ENCODE data around the gene CD4.

The CD4 gene

DNA sequence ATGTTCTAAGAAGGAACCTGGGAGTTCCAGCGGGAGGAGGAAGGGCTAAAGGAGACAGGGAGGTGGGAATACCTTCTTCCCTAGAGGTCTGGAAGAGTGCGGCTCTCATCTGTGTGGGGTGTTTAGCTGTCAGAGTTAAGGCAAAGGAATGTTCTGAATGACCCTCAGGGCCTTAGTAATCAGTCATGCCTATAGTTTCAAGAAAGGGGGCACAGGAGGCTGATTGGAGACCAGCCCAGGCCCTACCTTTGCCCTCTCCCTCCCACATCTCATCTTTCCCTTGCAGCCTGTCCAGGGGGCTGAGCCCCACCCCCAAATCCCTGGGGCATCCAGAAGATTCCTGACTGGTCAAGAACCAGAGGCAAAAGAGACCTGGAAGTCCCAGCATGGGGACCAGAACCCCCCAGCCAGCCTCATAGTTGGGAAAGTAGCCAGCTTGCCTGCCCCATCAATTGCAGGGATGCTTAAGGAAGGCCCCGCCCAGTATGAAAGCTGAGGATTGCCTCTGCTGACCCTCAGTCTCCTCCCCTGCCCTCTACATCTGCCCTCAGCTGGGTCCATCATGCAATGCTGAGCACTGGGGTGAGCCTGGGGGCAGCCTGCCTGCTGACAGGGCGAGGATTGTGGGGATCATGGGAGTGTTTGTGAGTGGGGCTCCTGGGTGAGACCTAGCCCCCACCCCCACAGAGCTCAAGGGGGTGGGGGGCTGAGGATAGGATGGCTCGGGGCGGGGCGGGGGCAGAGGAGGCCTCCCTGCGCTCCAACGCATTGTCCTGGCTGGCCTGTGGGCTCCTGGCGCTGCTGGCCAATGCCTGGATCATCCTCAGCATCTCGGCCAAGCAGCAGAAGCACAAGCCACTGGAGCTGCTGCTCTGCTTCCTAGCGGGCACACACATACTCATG, 34.1 kb downstream of the CD4 start:
- TF ChIP-seq, protein P1, sequence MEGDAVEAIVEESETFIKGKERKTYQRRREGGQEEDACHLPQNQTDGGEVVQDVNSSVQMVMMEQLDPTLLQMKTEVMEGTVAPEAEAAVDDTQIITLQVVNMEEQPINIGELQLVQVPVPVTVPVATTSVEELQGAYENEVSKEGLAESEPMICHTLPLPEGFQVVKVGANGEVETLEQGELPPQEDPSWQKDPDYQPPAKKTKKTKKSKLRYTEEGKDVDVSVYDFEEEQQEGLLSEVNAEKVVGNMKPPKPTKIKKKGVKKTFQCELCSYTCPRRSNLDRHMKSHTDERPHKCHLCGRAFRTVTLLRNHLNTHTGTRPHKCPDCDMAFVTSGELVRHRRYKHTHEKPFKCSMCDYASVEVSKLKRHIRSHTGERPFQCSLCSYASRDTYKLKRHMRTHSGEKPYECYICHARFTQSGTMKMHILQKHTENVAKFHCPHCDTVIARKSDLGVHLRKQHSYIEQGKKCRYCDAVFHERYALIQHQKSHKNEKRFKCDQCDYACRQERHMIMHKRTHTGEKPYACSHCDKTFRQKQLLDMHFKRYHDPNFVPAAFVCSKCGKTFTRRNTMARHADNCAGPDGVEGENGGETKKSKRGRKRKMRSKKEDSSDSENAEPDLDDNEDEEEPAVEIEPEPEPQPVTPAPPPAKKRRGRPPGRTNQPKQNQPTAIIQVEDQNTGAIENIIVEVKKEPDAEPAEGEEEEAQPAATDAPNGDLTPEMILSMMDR (IDR thresholded peaks at IDR 0.05) = no peak

DNA sequence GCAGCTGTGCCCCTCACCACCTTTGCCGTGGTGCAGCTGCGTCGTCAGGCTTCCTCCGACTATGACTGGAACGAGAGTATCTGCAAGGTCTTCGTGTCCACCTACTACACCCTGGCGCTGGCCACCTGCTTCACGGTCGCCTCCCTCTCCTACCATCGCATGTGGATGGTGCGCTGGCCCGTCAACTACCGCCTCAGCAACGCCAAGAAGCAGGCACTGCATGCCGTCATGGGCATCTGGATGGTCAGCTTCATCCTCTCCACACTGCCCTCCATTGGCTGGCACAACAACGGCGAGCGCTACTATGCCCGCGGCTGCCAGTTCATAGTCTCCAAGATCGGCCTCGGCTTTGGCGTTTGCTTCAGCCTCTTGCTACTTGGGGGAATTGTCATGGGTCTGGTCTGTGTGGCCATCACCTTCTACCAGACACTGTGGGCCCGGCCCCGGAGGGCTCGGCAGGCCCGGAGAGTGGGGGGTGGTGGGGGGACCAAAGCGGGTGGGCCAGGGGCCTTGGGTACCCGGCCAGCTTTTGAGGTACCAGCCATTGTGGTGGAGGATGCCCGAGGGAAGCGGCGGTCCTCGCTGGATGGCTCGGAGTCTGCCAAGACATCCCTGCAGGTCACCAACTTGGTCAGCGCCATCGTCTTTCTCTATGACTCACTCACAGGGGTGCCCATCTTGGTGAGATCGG, 34.9 kb downstream of the CD4 start:
- TF ChIP-seq, protein P1 (IDR thresholded peaks at IDR 0.05) = no peak

DNA sequence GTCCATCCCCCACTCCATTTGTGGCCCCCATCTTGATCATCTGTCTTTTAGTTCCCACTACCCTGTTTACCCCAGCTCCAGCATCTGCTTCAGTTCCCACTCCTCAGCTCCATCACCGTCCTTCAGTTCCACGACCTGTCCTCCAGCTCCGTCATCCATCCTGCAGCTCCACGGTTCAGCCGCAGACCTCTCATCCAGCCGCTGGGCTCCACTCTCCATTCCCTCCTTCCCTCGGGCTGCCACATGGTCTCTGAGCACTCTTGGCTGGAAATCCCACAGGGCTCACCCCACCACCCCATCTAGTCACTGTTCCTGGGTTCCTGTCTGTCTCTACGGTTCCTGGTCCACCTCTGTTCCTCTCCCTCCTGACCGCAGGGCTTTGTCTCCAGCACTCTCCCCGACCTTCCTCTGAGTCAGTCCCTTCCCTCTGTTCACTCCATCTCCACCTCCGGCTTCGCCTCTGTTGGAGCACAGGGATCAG, 35.6 kb downstream of the CD4 start:
- TF ChIP-seq, protein P1 (IDR thresholded peaks at IDR 0.05) = no peak

DNA sequence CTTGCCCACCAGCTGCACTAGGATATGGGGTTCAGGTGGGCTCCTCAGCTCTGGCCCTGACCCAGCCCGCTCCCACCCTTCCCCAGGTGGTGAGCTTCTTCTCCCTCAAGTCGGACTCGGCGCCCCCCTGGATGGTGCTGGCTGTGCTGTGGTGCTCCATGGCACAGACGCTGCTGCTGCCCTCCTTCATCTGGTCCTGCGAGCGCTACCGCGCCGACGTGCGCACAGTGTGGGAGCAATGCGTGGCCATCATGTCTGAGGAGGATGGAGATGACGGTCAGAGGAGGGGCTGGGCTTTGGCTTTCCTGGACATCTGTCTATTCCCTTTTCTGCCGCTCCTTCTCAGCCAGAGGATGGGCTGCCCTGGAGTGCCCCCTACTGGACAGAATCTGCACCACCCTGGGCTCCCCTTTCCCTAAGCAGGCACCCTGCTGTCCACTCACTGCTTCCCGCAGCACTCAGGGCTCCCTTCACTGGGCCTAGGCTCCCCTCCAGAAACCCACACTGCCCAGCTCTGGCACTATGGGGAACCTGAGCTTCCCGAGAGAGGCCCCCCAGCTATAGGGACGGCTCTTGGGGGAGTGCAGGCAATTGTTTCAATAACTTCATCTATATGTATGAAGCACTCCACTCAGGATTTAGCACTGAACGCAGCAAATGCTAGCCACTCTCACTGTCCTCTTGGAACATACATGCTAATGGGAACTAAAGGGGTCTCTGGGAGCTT, 36.2 kb downstream of the CD4 start:
- TF ChIP-seq, protein P1 (IDR thresholded peaks at IDR 0.05) = peak; percentile 91

DNA sequence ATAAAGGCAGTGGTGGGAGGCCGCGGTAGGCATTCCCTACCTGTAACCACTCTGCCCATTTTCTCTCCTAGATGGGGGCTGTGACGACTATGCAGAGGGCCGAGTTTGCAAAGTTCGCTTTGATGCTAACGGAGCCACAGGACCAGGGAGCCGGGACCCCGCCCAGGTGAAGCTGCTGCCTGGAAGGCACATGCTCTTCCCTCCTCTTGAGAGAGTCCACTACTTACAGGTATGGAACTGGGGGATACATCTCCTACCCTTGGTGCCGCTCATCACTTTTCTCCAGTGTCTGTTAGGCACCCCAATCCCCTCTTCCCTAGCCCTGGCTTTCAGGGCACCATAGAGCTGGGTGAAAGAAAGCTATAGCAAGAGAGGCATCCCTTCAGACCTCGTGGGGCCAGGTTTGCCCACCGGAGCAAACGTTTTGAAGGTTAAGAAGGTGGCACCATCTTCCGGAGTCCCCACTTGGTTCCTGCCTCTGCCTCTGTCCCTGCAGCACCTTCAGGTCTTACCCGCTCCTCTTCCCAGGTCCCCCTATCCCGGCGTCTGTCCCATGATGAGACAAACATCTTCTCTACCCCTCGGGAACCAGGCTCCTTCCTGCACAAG, 36.9 kb downstream of the CD4 start:
- TF ChIP-seq, protein P1 (IDR thresholded peaks at IDR 0.05) = no peak

DNA sequence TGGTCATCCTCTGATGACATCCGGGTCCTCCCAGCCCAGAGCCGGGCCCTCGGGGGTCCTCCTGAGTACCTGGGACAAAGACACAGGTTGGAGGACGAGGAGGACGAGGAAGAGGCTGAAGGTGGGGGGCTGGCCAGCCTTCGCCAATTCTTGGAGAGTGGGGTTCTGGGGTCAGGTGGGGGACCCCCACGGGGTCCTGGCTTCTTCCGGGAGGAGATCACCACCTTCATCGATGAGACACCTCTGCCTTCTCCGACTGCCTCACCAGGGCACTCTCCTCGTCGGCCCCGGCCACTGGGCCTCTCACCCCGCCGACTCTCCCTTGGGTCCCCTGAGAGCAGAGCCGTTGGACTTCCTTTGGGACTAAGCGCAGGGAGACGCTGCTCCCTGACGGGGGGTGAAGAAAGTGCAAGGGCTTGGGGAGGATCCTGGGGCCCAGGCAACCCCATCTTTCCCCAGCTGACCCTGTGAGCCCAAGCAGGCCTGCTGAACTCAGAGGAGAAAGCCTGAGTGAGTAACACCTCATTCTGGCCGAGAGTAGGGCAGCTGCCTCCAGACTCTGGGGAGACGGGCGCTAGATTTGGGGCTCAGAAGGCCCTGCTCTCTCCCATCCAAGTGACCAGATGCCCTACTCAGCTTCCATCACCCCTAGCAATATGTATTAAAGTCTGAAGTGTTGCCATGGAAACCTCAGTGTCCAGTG, 37.6 kb downstream of the CD4 start:
- TF ChIP-seq, protein P1 (IDR thresholded peaks at IDR 0.05) = no peak
